Endometrial microvascular endothelial cells (primary cell): ENCODE results near the gene MAML2. TPM values are rescaled to one million over a fixed set of nuclear protein-coding genes. Genes with fewer than 3 reads are reported as not detected.
"Not testable (repeated sequence)": the region's sequence is repeated elsewhere in the genome, so short reads cannot be mapped to it uniquely, and the experiment has no call there.

Experiments used
- in situ Hi-C: cut with HindIII; loops from 2 replicates; pipeline ENCODE4 v1.10.0; 2017; ENCODE audit warnings: low sequenced_read_pairs, low pct_unique_long_range_greater_than_20kb; ENCODE audit errors: inconsistent ontology term
- total RNA-seq: library from RNA; depleted of rRNA; stranded (reverse); fragments of >200 nt; gene quantifications from one replicate; pipeline ENCODE4 v1.2.3, GENCODE V29; 2015; ENCODE audit errors: inconsistent ontology term

Gene MAML2
- total RNA-seq, 1 donor from 2014 or later, result 4.0 TPM

- in situ Hi-C loops, result no loop called here
Observed at GRCh38 chr11:96303980-96304379, 39.0 kb downstream of the MAML2 start.

- in situ Hi-C loops, result no loop called here
Observed at GRCh38 chr11:96303064-96303463, 39.9 kb downstream of the MAML2 start.

- in situ Hi-C loops, result no loop called here
Observed at GRCh38 chr11:96301818-96302217, 41.2 kb downstream of the MAML2 start.

GRCh38 chr11:96299155-96299888, 43.7 kb downstream of the MAML2 start:
- in situ Hi-C loops, result no loop called here

- in situ Hi-C loops, result no loop called here
Observed at GRCh38 chr11:96295369-96295768, 47.6 kb downstream of the MAML2 start.

GRCh38 chr11:96294289-96294688, 48.7 kb downstream of the MAML2 start:
- in situ Hi-C loops, result no loop called here

GRCh38 chr11:96293598-96294021, 49.4 kb downstream of the MAML2 start:
- in situ Hi-C loops, result no loop called here

- in situ Hi-C loops, result no loop called here
Observed at GRCh38 chr11:96293109-96293508, 49.9 kb downstream of the MAML2 start.

- in situ Hi-C loops, result no loop called here
Observed at GRCh38 chr11:96292291-96293010, 50.5 kb downstream of the MAML2 start.

GRCh38 chr11:96290631-96291030, 52.4 kb downstream of the MAML2 start:
- in situ Hi-C loops, result no loop called here

- in situ Hi-C loops, result no loop called here
Observed at GRCh38 chr11:96290031-96290430, 53.0 kb downstream of the MAML2 start.

GRCh38 chr11:96288915-96289314, 54.1 kb downstream of the MAML2 start:
- in situ Hi-C loops, result no loop called here

- in situ Hi-C loops, result no loop called here
Observed at GRCh38 chr11:96287822-96288439, 55.1 kb downstream of the MAML2 start.

- in situ Hi-C loops, result not testable (repeated sequence)
Observed at GRCh38 chr11:96285985-96286384, 57.0 kb downstream of the MAML2 start.

- in situ Hi-C loops, result no loop called here
Observed at GRCh38 chr11:96284917-96285316, 58.1 kb downstream of the MAML2 start.

- in situ Hi-C loops, result no loop called here
Observed at GRCh38 chr11:96284401-96284800, 58.6 kb downstream of the MAML2 start.

- in situ Hi-C loops, result no loop called here
Observed at GRCh38 chr11:96282625-96283220, 60.3 kb downstream of the MAML2 start.

GRCh38 chr11:96280444-96280843, 62.6 kb downstream of the MAML2 start:
- in situ Hi-C loops, result no loop called here

GRCh38 chr11:96279896-96280290, 63.1 kb downstream of the MAML2 start:
- in situ Hi-C loops, result no loop called here
